Smooth muscle cell (in vitro differentiated cells): ENCODE measurements around the gene SLC38A8. TPM values are rescaled to one million over a fixed set of nuclear protein-coding genes. Genes with fewer than 3 reads are reported as not detected.

Experiments
- DNase-seq: peaks from one replicate; lab custom pipeline; 2025; ENCODE audit not compliant: unreplicated experiment; lab: John Stamatoyannopoulos, UW
- H2AFZ ChIP-seq: fragments of 200-600 bp; sonication (generic); 2 replicates; pipeline ENCODE4 v1.6.0; 2016; ENCODE audit warnings: antibody characterized with exemption, low read depth, mild to moderate bottlenecking
- H3F3A ChIP-seq: fragments of 200-600 bp; sonication (generic); 2 replicates; pipeline ENCODE4 v1.6.0; 2017; ENCODE audit warnings: antibody characterized with exemption, low read depth
- H3K27ac ChIP-seq: fragments of 200-600 bp; sonication (generic); 2 replicates; pipeline ENCODE4 v1.5.1; 2016; ENCODE audit warnings: low read depth, mild to moderate bottlenecking
- H3K27me3 ChIP-seq: fragments of 200-600 bp; sonication (generic); 2 replicates; pipeline ENCODE4 v1.6.1; 2016; ENCODE audit warnings: low read depth, mild to moderate bottlenecking
- H3K36me3 ChIP-seq: fragments of 200-600 bp; sonication (generic); 2 replicates; pipeline ENCODE4 v1.5.1; 2016; ENCODE audit warnings: low read depth
- H3K4me1 ChIP-seq: fragments of 200-600 bp; sonication (generic); 2 replicates; pipeline ENCODE4 v1.5.1; 2016; ENCODE audit warnings: low read depth
- H3K4me2 ChIP-seq: fragments of 200-600 bp; sonication (generic); 2 replicates; pipeline ENCODE4 v1.6.0; 2016; ENCODE audit warnings: mild to moderate bottlenecking
- H3K4me3 ChIP-seq: fragments of 200-600 bp; sonication (generic); 2 replicates; pipeline ENCODE4 v1.5.1; 2016; ENCODE audit warnings: mild to moderate bottlenecking
- H3K79me2 ChIP-seq: fragments of 200-600 bp; sonication (generic); 2 replicates; pipeline ENCODE4 v1.6.0; 2016; ENCODE audit warnings: low read depth, mild to moderate bottlenecking
- H3K9ac ChIP-seq: fragments of 200-600 bp; sonication (generic); 2 replicates; pipeline ENCODE4 v1.6.0; 2016; ENCODE audit warnings: low read depth
- H3K9me3 ChIP-seq: fragments of 200-600 bp; sonication (generic); replicated peaks from 2 replicates; pipeline ENCODE4 v1.5.1; 2016; ENCODE audit warnings: low read depth
- H4K20me1 ChIP-seq: fragments of 200-600 bp; sonication (generic); 2 replicates; pipeline ENCODE4 v1.6.0; 2016; ENCODE audit warnings: low read depth
- WGBS: methylation state at CpG from one replicate; pipeline ENCODE4 v1.1.7; 2016; ENCODE audit warnings: low lambda C conversion rate; 5-methylcytosine and 5-hydroxymethylcytosine counted together
- polyA plus RNA-seq: library from polyadenylated mRNA; unstranded; fragments of >200 nt; fragmentation: Nextera tagmentation; extraction: Ambion mirVana; gene quantifications from 2 replicates; pipeline ENCODE4 v1.2.1, GENCODE V29; 2016
- total RNA-seq: library from RNA; depleted of rRNA; stranded (reverse); fragments of >200 nt; gene quantifications from 2 replicates; pipeline ENCODE4 v1.2.3, GENCODE V29; 2014
- TF ChIP-seq, protein P1 (sequence below): fragments of 200-600 bp; sonication (generic); IDR thresholded peaks from 2 replicates; pipeline ENCODE4 v1.5.1; 2017; ENCODE audit warnings: borderline replicate concordance, mild to moderate bottlenecking, antibody characterized with exemption; ENCODE audit not compliant: insufficient read depth, poor library complexity, severe bottlenecking

SLC38A8 gene
- total and polyA plus RNA-seq, 2 experiments from 2014 or later = not detected

DNA sequence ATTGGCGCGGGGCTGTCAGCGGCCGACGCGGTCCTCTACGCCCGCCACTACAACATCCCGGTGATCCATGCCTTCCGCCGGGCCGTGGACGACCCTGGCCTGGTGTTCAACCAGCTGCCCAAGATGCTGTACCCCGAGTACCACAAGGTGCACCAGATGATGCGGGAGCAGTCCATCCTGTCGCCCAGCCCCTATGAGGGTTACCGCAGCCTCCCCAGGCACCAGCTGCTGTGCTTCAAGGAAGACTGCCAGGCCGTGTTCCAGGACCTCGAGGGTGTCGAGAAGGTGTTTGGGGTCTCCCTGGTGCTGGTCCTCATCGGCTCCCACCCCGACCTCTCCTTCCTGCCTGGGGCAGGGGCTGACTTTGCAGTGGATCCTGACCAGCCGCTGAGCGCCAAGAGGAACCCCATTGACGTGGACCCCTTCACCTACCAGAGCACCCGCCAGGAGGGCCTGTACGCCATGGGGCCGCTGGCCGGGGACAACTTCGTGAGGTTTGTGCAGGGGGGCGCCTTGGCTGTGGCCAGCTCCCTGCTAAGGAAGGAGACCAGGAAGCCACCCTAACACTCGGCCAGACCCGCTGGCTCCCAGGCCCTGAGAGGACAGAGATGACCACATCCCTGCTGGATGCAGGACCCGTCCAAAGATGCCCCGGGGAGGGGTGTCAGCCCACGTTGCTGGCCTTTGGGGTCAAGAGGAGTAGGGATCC is 77.0 kb downstream of the SLC38A8 start:
- 95% methylated on average over 36 of the region's 36 CpGs for WGBS
- Histone ChIP-seq H3F3A (no peaks in the 10 kb centered on the region), H3K4me1 (no peaks in the 10 kb centered on the region), H3K4me3 (no peak overlapping the region), H3K79me2 (no peaks in the 10 kb centered on the region), H3K9me3 (no peaks in the 10 kb centered on the region), H2AFZ (no peak overlapping the region), H3K27me3 (peaks cover 12% of the 10 kb centered on the region), H3K4me2 (no peak overlapping the region), H4K20me1 (no peaks in the 10 kb centered on the region), H3K27ac (no peak overlapping the region), H3K9ac (no peak overlapping the region), H3K36me3 (no peaks in the 10 kb centered on the region)
- TF ChIP-seq, protein P1, sequence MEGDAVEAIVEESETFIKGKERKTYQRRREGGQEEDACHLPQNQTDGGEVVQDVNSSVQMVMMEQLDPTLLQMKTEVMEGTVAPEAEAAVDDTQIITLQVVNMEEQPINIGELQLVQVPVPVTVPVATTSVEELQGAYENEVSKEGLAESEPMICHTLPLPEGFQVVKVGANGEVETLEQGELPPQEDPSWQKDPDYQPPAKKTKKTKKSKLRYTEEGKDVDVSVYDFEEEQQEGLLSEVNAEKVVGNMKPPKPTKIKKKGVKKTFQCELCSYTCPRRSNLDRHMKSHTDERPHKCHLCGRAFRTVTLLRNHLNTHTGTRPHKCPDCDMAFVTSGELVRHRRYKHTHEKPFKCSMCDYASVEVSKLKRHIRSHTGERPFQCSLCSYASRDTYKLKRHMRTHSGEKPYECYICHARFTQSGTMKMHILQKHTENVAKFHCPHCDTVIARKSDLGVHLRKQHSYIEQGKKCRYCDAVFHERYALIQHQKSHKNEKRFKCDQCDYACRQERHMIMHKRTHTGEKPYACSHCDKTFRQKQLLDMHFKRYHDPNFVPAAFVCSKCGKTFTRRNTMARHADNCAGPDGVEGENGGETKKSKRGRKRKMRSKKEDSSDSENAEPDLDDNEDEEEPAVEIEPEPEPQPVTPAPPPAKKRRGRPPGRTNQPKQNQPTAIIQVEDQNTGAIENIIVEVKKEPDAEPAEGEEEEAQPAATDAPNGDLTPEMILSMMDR = no peak
- DNase-seq = no peak

GRCh38 chr16:83964684-83965443 is 77.7 kb downstream of the SLC38A8 start:
- TF ChIP-seq, protein P1 = no peak
- no peaks in the 10 kb centered on the region for H4K20me1 ChIP-seq
- no peaks in the 10 kb centered on the region for H3K79me2 ChIP-seq
- no peak overlapping the region for H3K9ac ChIP-seq
- H3K9me3 ChIP-seq = no peaks in the 10 kb centered on the region
- no peak for DNase-seq
- no peak overlapping the region for H3K4me3 ChIP-seq
- no peaks in the 10 kb centered on the region for H3K4me1 ChIP-seq
- 92% methylated on average over 26 of the region's 26 CpGs for WGBS
- H3K27me3 ChIP-seq = peaks cover 12% of the 10 kb centered on the region
- no peaks in the 10 kb centered on the region for H3K36me3 ChIP-seq
- no peak overlapping the region for H2AFZ ChIP-seq
- no peaks in the 10 kb centered on the region for H3F3A ChIP-seq
- H3K27ac ChIP-seq = no peak overlapping the region
- no peak overlapping the region for H3K4me2 ChIP-seq

DNA sequence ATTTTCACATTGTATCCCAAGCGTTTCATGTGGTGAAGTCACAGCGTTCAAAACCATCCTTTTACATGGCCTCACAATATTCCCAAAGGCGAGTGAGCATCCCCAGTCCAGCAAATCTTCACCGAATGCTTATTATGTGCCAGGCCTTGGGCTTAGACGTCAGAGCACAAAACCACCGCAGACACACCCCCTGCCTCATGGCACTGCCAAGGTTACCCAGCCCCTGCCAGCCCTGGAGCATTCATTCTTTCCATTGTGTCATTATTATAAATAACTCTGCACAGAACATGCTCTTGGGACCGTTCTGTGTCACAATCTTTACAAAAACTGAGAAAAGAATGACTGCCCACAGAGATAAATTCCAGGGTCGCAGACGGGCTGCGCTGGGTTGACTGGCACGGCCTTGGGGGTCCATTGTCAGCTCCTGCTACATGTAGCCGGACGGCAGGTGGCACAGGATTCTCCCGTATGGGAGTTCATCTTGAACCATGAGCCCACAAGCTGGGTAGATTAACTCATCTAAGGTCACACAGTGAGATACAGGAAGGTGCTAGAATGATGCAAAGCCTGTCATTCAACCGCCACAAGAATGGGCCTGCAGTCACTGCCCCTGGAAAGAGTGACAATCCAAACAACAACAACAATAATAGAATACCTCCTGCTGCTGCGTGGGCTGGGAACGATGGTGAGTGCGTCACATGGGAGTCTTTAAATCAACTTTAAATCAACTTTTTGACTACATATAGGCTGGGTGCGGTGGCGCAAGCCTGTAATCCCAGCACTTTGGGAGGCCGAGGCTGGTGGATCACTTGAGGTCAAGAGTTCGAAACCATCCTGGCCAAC is 79.1 kb downstream of the SLC38A8 start:
- TF ChIP-seq, protein P1 = no peak
- H3F3A ChIP-seq = no peaks in the 10 kb centered on the region
- no peaks in the 10 kb centered on the region for H3K4me1 ChIP-seq
- H4K20me1 ChIP-seq = no peaks in the 10 kb centered on the region
- no peaks in the 10 kb centered on the region for H3K36me3 ChIP-seq
- H3K4me2 ChIP-seq = no peak overlapping the region
- no peaks in the 10 kb centered on the region for H3K9me3 ChIP-seq
- H3K79me2 ChIP-seq = no peaks in the 10 kb centered on the region
- H3K9ac ChIP-seq = no peak overlapping the region
- no peak overlapping the region for H3K27ac ChIP-seq
- WGBS = 88% methylated on average over 22 of the region's 22 CpGs
- H3K4me3 ChIP-seq = no peak overlapping the region
- H2AFZ ChIP-seq = no peak overlapping the region
- no peak for DNase-seq
- no peaks in the 10 kb centered on the region for H3K27me3 ChIP-seq
